ENCODE results near the gene PDE11A.
"Not testable (repeated sequence)": the region's sequence is repeated elsewhere in the genome, so short reads cannot be mapped to it uniquely, and the experiment has no call there.

The PDE11A gene

GRCh38 chr2:178072383-178073301, at the start of gene PDE11A:
Gene PDE11A (minus strand): TSS chr2:178072777. CDS start chr2:178072437, 340 bp downstream.
- peak; percentile 62 for DNase-seq

GRCh38 chr2:178119179-178119922, 46.8 kb upstream of the PDE11A start:
- DNase-seq = no peak

- no peak for DNase-seq
Observed at GRCh38 chr2:178117725-178118124, 45.1 kb upstream of the PDE11A start.

- DNase-seq = no peak
Observed at GRCh38 chr2:178115271-178115670, 42.7 kb upstream of the PDE11A start.

GRCh38 chr2:178114462-178114861, 41.9 kb upstream of the PDE11A start:
- no peak for DNase-seq

- DNase-seq = peak; percentile 94
Observed at GRCh38 chr2:178112202-178113152, 39.9 kb upstream of the PDE11A start, which contains the start of gene RBM45. Gene RBM45 (plus strand): TSS chr2:178112437. CDS start chr2:178112547, 110 bp downstream.

GRCh38 chr2:178111743-178112142, 39.2 kb upstream of the PDE11A start:
- no peak for DNase-seq

GRCh38 chr2:178110681-178111080, 38.1 kb upstream of the PDE11A start:
- DNase-seq = no peak

GRCh38 chr2:178109813-178110212, 37.2 kb upstream of the PDE11A start:
- DNase-seq = no peak

GRCh38 chr2:178108176-178108575, 35.6 kb upstream of the PDE11A start:
- DNase-seq = no peak

GRCh38 chr2:178106053-178106452, 33.5 kb upstream of the PDE11A start:
- no peak for DNase-seq

GRCh38 chr2:178105566-178105965, 33.0 kb upstream of the PDE11A start:
- DNase-seq = no peak

- DNase-seq = no peak
Observed at GRCh38 chr2:178101321-178102079, 28.9 kb upstream of the PDE11A start.

GRCh38 chr2:178093471-178093870, 20.9 kb upstream of the PDE11A start:
- DNase-seq = no peak

GRCh38 chr2:178088774-178089270, 16.2 kb upstream of the PDE11A start:
- no peak for DNase-seq

- DNase-seq = no peak
Observed at GRCh38 chr2:178084273-178084672, 11.7 kb upstream of the PDE11A start.

- no peak for DNase-seq
Observed at GRCh38 chr2:178082408-178083045, 9.9 kb upstream of the PDE11A start.

GRCh38 chr2:178079279-178079678, 6.7 kb upstream of the PDE11A start:
- not testable (repeated sequence) for DNase-seq

GRCh38 chr2:178076130-178076529, 3.6 kb upstream of the PDE11A start:
- DNase-seq = no peak

- no peak for DNase-seq
Observed at GRCh38 chr2:178075006-178075326, 2.4 kb upstream of the PDE11A start.
